HG03342 (cell line): ENCODE results near the gene GAB4.
A peak's percentile ranks its signal among the peaks of the same experiment; 100 is the strongest.
"Not testable (repeated sequence)": the region's sequence is repeated elsewhere in the genome, so short reads cannot be mapped to it uniquely, and the experiment has no call there.

Source experiments
- ATAC-seq: cut with Tn5 transposase; IDR thresholded peaks from one replicate; pipeline ENCODE4 v1.9.1; 2021; ENCODE audit warnings: mild to moderate bottlenecking, moderate library complexity; ENCODE audit not compliant: unreplicated experiment

Gene GAB4, protein sequence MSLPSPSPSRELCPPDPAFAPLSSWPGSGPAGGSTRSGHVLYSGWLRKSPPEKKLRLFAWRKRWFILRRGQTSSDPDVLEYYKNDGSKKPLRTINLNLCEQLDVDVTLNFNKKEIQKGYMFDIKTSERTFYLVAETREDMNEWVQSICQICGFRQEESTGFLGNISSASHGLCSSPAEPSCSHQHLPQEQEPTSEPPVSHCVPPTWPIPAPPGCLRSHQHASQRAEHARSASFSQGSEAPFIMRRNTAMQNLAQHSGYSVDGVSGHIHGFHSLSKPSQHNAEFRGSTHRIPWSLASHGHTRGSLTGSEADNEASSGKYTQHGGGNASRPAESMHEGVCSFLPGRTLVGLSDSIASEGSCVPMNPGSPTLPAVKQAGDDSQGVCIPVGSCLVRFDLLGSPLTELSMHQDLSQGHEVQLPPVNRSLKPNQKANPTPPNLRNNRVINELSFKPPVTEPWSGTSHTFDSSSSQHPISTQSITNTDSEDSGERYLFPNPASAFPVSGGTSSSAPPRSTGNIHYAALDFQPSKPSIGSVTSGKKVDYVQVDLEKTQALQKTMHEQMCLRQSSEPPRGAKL

DNA sequence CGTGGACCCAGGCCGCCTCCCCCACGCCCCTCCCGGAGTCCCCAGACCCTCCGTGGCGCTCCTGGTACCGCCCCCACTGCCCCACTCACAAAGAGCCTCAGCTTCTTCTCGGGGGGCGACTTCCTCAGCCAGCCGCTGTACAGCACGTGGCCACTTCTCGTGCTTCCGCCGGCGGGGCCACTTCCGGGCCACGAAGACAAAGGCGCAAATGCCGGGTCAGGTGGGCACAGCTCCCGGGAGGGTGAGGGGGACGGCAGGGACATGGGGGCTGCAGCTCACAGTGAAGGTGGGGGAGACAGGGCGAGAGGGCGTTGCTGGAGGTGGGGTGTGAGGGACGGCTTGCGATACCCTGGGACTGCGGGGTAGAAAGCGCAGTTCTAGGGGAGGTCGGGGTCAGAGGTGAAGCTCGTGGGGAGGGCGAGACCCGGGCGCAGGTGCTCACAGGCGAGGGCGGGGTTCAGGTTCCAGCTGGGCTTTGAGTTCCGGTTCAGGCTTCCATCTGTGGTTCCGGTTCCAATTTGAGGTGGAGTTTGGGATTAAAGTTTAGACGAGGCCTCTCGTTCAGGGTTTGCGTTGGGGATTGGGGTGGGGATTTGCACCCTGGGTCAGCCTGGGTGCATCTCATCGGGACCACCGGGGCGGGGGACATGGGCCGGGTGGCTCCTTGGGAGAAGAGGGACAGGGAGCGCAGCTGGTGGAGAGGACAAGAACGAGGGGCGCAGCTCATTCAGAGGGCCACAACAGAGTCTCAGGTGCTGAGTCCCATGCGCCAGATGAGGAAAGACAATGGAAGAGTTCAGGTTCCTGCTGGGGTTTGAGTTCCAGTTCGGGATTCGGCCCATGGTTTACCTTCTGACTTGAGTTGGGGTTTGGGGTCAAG, at the start of gene GAB4:
GAB4 (minus strand) TSS at position 371 of the 880 bp plus-strand sequence; CDS start at position 263, 108 bp downstream.
- no peak for ATAC-seq

DNA sequence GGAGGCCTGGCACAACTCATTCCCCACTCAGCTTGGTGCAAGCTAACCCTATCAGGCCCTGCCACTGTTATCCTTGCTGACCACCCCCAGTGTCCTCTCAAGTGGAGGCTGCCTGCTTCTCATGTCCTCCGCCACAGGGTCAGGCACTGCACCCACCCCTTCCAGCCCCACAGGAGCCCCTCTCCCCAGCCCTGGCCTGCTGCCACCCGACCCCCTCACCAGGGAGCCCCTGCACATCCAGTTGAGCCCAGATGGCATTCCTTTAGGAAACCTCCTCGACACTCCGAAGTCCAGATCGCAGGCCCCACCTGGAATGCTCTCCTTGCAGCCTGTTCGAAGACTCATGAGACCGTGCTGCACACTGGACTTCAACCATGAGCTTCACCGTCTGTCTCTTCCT, 48.8 kb upstream of the GAB4 start:
- ATAC-seq = no peak

DNA sequence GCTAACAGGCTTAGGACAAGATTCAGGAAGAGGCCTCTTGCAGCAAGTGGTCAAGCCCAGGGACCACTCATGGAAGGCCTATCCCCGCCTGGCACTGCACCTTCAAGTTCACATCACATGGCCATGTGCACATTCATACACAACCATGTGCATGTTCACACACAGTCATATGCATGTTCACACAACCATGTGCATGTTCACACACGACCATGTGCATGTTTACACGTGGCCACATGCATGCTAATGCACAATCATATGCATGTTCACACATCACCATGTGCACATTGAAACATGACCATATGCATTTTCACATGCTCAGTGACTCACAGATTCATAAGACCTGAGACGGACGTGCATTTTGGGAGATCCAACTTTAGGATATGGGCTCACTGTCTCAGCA, 48.0 kb upstream of the GAB4 start:
- no peak for ATAC-seq

DNA sequence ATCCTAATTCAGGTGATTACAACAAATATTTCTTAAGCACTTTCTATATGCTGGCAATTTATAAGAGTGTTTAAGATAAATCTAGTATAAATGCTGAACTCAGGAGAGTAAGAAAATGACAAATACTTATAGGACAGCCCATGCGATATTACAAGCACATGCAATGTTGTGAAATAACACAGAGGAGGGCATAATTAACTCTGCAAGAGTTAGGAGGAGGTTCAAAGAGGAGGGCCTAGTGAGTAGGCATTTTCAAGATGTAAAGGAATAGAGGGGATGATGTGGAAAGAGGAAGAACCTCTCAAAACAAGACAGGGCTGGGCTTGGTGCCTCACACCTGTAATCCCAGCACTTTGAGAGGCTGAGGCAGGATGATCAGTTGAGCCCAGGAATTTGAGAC, 39.6 kb upstream of the GAB4 start:
- no peak for ATAC-seq

DNA sequence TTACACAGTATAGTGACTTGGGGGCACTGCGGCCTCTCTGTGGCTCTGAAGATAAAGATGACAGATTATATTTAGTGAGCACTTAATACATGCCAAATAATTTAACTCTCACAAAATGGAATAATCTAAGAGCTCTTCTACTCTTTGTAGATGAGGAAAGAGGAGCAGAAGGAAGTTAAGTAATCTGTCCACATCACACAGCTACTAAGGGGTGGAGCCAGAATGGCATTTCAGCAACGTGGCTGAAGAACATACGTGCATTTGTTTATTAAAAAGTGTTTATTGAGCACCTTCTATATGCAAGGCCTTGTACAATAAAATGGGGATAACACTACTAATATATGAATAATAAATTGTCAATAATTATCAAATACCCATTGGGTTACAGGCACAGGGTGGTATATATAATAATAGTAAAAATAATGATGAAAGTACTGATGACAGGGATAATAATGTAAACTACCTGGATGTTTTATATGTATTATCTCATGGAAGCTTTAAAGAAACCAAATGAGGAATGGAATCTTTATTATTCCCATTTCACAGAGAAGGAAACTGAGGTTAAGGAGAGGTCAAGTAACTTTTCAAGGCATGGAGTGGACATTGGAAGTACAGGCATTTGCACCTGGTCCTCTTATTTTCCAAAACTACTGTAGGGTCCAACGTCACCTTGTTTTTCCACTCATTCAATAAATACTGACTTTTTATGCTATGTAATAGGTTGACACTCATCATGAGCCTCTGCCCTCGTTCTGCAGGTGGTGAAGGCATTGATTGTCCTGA, 38.7 kb upstream of the GAB4 start:
- no peak for ATAC-seq

DNA sequence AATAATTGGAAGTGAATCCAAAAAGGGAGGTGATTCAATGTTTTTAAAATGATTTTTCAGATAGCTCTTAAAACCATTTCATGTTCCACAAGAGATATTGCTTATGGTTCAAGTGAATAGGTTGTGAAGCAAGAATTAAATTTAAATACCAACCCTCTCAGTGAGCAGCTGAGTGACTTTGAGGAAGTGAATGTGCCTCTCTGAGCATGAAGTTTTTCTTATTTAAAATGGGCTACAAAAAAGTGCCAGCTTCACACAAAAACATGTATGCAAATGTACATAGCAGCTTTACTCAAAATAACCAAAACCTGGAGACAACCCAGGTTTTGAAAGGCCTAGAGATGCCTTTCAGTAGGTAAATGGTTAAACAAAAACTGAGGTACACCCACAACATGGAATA, 35.5 kb upstream of the GAB4 start:
- no peak for ATAC-seq

DNA sequence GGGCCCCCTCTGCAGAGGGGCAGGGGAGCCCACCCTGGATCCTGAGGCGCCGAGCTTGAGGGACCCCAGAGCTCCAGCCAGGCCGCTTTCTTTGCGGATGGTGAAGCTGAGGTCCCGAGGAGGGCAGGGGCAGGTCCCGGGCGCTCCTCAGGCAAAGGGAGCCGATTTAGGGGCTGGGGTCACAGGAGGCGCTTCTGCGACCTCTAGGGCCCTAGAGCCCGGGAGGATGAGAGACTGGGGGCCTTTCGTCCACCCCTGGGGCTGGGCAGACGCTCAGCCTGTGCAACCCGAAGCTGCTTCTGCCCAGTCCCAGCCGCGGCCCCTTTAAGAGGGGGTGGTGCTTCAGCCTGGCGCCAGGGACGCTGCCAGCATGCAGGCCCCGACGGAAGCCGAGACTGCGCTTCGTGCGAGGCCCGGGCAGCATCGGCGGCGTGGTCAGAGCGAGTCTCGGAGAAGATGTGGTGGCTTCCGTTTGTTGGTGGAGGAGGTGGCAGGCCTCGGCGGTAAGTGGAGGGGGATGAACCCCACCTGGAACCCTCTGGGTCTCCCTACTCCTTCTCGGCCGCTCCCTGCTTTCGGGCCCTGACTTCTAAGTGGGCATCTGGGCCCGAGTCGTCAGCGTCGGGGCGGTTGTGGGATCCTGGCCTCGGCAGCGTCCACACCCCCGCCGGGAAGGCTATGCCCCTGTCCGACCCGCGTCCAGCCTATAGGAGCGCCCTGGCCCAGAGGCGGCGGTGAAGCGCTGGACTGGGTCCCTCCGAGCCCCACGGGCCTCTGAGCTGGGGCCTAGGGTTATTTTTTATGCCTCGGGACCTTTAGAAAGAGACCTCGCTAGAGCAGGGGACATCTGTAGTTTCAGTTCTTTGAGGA, 29.1 kb upstream of the GAB4 start:
- peak; percentile 67 for ATAC-seq

DNA sequence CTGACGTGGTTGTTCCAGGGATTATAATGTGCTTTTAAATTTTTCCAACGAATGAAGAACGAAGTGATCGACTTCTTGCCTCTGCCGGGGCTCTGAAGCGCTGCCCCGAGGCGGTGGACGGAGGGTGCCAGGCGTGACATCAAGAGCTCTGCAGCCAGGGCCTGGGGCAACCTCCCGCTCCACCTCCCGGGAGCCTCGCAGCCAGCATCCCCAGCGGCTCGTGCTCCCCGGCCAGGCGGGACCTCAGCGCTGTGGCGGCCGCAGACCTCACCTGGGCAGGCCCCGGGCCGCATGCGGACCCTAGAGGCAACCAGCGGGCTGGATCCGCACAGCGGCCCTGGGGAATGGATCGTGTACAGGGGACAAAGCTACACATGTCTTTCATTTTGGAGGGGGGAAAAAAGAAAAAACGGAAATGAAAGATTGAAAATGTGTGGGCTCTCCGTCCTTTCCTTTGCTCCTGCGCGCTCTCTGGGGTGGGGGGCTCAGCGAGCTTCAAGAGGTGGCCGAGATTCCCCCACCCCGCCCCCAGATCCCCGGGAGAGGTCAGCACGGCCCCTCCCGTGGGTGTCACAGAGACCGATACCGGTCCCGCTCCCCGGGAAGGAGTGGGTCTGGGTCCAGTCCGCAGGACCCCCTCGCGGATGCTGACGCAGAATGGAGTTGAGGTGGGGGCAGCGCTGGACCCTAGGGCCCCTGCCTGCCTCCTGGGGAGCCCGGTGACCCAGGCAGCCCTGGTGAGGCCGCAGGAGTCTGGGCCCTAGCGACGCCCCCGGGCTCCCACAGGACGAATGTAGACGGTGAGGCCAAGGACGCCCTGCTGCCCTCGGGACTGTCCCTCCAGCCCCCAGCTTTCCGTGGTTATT, 28.2 kb upstream of the GAB4 start:
- peak; percentile 16 for ATAC-seq

DNA sequence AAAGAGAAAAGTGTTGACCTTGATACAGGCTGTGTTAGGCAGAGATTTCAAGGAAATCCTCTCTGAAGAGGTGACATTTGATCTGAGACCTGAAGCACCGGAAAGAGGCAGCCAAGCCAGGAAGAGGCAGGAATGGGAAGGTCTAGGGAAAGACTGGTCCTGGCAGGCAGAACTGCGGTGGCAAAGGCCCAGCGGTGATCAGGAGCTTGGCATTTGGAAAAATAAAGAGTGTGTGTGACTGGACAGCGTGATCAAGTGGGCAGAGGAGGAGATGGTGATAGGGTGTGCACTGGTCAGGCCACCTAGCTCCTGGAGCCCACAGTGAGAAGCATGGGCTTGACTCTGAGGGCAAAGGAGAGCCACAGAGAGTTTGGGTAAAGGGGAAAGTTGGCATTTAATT, 27.2 kb upstream of the GAB4 start:
- ATAC-seq = no peak

DNA sequence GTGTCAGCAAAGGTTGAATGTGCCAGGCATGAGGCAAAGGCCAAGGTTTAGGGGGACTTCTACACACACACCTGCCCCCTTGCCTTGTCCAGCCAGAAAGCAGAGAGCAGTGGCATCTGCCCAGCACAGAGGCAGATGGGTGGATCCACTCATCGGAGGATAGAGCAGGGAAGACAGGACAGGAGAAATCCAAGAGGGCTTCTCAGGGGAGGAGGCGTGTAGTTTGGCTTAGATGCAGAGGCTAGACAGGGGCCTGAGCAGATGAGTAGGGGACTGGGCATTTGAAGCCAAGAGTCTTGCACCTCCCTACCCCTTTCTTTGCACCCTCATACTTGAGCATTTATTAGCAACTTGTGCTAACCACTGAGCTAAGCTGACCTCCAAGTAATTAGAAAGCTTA, 26.5 kb upstream of the GAB4 start:
- not testable (repeated sequence) for ATAC-seq

DNA sequence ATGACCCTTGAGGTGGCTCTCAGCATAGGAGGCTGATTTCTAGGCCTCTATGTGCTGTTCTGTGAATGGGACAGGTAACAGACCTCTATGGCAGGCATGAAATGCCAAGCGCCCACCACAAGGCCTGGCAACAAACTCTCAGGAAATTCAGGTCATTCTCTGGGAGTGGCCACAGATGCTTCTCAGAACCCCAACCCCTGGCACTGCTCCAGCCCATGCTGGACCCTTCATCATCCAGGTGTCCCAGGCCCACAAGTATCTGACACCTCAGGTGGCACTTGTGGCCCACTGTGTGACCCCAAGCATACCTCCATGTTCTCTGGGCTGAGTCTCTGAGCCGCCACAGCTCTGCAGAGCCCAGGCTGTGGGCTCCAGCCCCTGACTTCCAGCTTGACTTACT, 24.3 kb upstream of the GAB4 start:
- not testable (repeated sequence) for ATAC-seq

DNA sequence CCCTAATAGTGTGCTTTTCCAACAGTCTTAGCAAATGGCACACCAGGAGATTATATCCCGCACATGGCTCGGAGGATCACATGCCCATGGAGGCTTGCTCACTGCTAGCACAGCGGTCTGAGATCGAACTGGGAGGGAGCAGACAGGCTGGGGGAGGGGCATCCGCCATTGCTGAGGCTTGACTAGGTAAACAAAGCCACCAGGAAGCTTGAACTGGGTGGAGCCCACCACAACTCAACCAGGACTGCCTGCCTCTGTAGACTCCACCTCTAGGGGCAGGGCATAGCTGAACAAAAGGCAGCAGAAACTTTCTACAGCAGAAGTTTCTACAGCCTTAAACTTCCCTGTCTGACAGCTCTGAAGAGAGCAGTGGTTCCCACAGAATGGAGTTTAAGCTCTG, 16.4 kb upstream of the GAB4 start:
- ATAC-seq = not testable (repeated sequence)

DNA sequence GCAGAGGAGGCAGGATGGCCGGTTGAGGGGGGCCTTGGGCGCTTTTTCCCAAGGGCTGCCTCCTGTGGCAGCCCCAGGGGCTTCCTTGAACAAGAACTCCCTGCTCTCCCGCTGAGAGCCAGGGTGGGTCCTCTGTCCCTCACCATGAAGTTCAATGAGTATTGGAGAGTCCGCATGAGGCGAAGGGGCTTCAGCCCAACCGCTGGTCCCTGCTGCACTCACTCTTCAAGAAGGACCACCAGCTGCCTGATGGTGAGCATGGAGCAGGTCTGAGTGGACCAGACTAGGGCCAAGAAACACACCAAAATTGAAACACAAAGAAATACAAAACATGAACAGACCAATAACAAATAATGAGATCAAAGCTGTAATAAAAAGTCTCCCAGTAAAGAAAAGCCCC, 7.5 kb upstream of the GAB4 start:
- ATAC-seq = not testable (repeated sequence)

DNA sequence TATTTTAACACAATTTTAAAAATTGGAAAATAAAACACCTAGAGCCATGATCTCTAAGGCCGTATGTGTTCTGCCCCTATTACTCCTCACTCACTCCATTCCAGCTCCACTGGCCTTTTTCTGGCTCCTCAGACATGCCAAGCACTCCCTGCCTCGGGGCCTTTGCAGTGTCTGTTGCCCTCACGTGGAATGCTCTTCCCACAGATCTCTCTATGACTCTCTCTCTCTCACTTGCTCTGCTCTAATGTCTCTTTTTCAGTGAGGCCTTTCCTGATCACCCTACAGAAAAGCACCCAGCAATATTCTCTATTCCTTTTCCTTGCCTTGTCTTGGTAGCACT, 6.0 kb upstream of the GAB4 start:
- not testable (repeated sequence) for ATAC-seq

DNA sequence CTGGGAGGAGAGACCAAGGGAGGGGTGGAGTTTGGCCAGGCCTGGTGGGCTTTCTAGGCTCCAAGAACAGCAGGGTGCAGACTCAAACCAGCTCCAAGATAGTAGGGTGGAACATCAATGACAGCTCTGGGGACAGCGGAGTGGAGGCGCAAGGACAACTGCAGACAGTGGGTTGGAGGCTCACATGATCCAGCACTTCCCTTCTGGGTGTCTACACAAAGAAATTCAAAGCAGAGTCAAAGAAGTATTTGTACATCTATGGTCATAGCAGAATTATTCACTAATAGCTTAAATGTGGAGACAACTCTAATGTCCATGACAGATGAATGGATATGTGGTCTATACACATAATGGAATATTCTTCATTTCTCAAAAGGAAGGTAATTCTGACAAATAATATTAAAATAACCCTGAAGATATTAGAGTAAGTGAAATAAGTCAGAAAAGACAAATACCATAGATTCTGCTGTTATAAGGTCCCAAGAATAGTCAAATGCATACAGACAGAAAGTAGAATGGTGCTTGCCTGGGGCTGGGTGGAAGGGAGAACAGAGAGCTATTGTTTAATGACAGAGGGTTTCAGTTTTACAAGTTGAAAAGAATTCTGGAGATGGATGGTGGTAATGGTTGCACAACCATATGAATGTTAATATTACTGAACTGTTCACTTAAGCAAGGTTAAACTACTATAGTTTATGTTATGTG, 5.5 kb upstream of the GAB4 start:
- ATAC-seq = no peak

DNA sequence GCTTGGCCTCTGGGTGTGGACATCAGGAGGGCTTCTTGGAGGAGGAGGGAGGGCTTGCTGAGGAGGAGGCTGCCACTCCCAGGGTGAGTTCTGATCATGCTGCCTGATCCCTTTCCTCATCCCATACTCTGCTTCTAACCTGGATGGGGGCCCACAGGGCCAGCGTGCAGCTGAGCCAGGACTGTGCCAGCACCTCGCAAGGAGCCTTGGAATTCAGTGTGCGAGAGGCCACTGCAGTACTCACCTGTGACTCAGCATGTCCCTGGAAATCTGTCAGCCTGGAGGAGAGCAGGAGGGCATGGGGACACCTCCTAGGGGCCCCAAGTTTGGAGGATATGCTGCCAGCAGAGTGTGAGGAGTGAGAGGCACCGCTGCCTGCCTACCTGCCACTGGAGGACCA, 4.2 kb upstream of the GAB4 start:
- ATAC-seq = no peak

DNA sequence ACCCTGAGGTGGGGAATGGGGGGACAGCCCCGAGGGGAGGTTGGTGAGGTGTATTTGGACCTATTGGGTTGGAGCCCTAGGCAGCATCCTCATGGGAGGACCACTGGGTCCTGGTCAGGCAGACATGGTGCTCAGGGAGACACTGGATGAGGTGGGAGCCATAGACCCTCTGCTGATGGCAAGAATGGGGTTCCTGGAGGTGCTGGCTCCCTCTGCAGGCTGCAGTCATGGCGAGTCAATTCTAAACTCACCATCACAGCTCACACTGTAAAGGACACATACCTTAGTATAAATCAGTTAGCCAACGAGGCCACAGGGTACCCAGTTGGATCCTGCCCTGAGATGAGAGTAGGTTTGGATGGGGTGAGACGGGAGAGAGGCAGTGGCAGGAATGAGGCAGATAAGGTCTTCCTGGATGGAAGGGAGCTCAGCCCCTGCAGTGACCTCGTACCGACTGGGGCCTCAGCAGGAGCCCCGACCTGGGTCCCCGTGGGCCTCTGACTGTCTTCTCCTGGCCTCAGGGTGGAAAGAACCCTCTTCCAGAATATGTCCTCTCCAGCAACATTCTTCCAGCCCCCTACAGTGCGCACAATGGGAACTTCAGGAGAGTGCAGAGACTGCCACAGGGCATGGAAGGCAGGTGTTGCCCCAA, 1.7 kb upstream of the GAB4 start:
- no peak for ATAC-seq

DNA sequence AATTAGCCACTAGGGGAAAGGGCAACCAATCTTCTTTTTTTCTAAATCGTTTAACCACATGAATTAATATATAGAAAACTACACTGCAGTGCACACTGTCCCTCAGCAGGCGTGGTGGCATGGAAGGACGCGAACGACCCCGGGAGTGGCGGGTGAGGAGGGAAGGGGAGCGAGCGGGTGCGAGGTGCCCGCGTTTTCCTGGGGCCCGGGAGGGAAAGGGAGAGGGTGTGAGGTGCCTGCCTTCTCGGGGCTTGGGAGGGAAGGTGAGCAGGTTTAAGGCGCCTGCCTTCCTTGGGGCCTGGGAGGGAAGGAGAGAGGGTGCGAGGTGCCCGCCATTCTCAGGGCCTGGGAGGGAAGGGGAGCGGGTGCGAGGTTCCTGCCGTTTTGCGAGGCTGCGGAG, 765 bp downstream of the GAB4 start:
- no peak for ATAC-seq
